HG02678 (cell line): ENCODE data around the gene ZNF70.
"Not testable (repeated sequence)": the region's sequence is repeated elsewhere in the genome, so short reads cannot be mapped to it uniquely, and the experiment has no call there.

Experiments used
- ATAC-seq: cut with Tn5 transposase; IDR thresholded peaks from one replicate; pipeline ENCODE4 v1.9.1; 2021; ENCODE audit warnings: mild to moderate bottlenecking, moderate library complexity; ENCODE audit not compliant: unreplicated experiment

Gene ZNF70

GRCh38 chr22:23760056-23760455, 9.1 kb upstream of the ZNF70 start:
- no peak for ATAC-seq

DNA sequence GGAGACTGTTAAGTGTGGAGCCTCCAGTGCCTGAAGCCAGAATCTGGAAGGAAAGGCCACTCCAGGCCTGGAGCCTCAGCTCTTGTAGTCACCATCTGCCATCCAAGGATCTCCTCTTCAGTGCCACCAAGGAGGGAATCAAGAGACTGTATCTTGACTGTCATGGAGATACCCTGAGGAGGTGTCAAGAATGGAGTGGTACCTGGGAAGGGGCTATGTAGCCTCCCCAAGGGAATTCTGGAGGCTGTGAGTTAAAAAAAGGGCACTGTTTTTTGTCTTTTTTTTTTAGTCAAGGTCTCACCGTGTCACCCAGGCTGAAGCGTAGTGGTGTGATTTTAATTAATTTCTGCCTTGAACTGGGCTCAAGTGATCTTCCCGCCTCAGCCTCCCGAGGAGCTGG, 8.7 kb upstream of the ZNF70 start:
- ATAC-seq = no peak

DNA sequence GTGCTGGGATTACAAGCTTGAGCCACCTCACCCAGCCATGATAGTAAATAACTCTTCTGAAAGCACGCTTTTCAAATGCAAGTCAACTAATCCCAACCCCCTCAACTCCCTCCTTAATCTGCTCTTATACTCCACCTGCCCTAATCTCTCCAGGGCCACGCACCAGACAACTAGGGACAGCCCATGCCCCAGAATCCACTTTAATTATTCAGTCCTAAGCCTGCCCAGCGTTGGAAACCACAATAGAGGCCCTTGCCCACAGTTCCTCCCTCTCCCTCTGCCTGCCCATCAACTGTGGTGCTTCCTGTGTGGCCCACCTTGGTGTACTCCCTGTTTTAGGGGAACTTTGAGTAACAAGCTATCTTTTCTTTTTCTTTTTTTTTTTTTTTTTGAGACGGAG, 6.0 kb upstream of the ZNF70 start:
- no peak for ATAC-seq

DNA sequence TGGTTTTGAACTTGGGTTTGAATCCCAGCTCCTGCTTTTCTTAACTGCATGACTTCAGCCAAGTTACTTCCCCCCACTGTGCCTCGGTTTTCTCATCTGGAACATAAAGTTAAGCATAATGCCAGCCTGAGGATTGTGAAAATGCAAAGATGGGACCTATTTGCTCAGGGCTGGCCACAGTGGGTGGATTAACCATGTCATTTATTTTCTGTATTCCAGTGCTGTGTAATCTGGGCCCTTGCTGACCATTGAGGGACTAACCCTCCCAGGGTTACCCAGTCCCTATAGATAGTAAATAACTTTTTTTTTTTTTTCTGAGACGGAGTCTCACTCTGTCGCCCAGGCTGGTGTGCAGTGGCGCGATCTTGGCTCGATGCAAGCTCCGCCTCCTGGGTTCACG, 4.8 kb upstream of the ZNF70 start:
- no peak for ATAC-seq

GRCh38 chr22:23754980-23755636, 4.2 kb upstream of the ZNF70 start:
- ATAC-seq = no peak

- ATAC-seq = no peak
Measured at GRCh38 chr22:23754220-23754919, 3.5 kb upstream of the ZNF70 start, which contains the start of gene VPREB3. VPREB3 (minus strand) TSS chr22:23754425; CDS start chr22:23754363, 62 bp downstream.

- ATAC-seq = no peak
Measured at GRCh38 chr22:23753385-23753784, 2.5 kb upstream of the ZNF70 start.

DNA sequence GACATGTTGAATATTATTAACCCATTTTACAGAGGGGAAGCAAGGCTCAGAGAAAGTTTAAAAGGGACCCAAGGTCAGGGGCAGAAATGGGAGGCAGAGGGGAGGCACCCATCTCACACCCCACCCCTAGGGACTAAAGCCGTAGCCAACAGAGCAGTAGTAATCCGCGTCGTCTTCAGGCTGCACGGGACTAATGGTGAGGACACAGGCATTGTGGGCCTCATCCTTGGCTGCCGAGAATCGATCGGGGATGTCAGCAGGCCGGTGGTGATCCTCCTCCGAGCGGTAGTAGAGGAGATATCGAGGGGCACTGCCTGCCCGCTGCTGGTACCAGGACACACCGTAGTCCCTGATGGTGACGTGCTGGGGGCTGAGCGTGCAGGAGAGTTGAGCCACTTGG, 1.8 kb upstream of the ZNF70 start:
- no peak for ATAC-seq

DNA sequence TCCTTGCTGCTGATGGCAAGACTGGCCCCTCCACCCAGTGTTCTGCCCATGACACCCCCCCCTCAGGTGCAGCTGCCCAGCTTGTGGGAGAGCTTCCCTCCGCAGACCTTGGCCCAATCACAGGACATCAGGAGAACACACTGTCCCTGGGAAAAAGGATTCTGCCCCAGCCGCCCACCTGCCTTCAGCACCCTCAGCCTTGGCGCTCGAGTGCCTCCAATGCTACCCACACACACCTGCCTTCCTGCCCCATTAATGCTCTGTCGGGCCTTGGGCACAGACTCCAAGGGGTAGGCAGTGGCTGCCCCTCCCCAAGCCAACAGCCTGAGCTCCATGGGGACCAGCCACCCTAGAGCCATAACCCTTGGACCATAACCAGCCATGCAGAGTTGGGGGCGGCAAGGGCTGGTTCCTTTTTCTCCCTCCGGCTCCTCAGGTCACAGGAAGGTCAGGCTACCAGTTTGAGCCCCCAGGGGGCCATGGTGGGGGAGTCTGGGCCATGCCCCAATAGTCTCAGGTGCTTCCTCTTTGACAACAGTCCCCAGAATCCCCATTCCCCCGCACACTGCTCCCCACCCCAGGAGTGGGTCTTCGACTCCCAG, 1.3 kb upstream of the ZNF70 start:
- no peak for ATAC-seq

- peak; percentile 11 for ATAC-seq
Measured at GRCh38 chr22:23751441-23751996, 607 bp upstream of the ZNF70 start.

- ATAC-seq = no peak
Measured at GRCh38 chr22:23750367-23750713, 572 bp downstream of the ZNF70 start.

DNA sequence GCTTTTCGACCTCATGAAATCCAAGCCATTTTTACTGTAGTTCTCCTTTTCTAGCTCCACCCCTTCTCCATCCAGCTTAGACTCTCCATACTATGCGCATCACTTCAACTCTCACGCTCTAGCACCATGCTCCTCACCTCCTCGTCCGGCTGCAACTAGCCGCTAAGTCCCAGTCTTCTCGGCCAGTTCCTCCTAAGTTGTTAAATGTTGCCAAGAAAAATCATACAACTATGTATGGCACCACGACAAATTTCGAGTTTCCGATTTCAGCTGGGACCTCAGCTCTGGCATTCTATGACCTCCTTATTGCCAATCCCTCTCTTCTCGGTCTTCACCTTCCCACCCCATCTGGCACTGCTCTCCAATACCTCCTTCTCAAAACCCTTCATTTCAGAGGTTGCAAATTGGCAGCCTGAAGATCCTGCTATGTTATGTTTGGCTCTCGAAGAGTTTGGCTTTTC, 1.0 kb downstream of the ZNF70 start:
- no peak for ATAC-seq

DNA sequence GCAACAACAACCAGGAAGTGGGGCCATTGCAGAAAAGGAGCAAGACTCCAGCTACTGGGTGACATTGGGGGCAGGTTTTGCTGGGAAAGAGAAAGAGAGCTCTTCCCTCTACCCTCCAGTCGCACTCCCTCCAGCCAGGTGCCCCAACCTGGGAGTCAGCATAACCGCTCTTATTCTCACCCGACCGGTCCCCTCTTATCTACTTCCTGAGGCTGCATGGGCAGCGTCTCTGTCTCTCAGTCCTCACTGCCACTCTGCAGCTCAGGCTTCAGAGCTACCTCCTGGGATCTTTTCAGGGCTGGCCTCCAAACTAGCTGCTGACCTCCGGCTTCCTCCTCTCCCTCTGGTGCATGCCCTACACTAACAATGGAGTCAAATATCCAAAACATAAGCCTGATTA, 5.1 kb downstream of the ZNF70 start:
- no peak for ATAC-seq

- no peak for ATAC-seq
Measured at GRCh38 chr22:23744485-23744884, 6.4 kb downstream of the ZNF70 start.

GRCh38 chr22:23744001-23744400, 6.9 kb downstream of the ZNF70 start:
- ATAC-seq = no peak

DNA sequence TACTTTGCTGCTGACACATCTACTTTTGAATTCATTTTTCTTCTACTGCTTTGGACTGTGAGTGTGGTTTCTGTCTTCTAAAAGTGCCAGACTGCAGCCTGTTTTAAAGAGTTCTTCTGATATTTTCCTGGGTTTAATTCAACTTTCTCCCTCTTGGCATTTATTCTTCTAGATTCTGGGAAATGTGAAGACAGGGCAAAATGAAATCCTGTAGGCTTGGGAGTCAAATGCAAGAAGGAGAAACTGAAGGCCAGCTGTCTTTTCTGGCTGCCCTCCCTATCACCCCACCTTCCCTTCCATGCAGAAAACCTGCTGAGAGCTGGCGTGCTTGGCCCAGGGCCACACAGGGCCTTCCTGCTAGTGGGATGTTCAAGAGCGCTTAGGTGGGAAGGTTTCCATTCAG, 7.6 kb downstream of the ZNF70 start:
- no peak for ATAC-seq

GRCh38 chr22:23742505-23743264, 8.2 kb downstream of the ZNF70 start:
- no peak for ATAC-seq

GRCh38 chr22:23737696-23738095, 13.2 kb downstream of the ZNF70 start:
- no peak for ATAC-seq

GRCh38 chr22:23728108-23728507, 22.8 kb downstream of the ZNF70 start:
- ATAC-seq = not testable (repeated sequence)

DNA sequence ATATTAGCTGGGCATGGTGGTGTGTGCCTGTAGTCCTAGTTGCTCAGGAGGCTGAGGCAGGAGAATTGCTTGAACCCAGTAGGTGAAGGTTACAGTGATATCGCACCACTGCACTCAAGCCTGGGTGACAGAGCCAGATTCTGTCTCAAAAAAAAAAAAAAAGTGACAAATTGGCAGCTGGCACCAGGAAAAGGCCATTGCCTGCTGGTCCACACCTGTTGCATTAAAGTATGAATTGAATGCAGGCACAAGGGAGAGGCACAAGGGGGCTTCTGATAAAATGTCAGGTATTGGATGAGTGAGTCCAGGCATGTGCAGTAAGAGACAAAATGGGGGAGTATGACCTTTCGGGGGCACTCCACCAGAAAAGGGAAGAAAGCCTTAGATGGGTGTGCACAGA, 28.2 kb downstream of the ZNF70 start:
- ATAC-seq = no peak

DNA sequence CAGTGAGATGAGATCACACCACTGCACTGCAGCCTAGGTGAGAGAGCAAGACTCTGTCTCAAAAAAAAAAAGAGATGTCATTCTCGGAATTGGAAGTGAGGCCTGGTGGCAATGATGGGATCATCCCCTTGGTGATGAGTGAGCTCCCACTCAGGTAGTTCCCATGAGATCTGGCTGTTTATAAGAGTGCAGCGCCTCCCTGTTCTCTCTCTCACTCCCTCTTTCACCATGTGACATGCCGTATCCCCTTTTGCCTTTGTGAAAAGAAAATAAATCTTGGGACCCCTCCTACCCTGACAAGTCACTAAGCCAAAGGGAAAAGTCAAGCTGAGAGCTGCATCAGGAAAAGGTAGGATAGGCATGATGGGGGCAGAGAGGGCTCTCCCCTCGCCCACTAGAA, 28.8 kb downstream of the ZNF70 start:
- ATAC-seq = no peak
